Caco-2 (cell line): ENCODE measurements around the gene CREB1. TPM values are rescaled to one million over a fixed set of nuclear protein-coding genes. Genes with fewer than 3 reads are reported as not detected.

Source experiments
- BruUV-seq: library from RNA; stranded (reverse); fragments of 400-500 nt; replicated peaks from 2 replicates; lab custom pipeline; 2021; lab: Mats Ljungman, UMichigan
- CTCF ChIA-PET: fragments of 300-600 bp; sonication (Branson Sonifier 250); formaldehyde crosslinking; loops from one replicate; lab custom pipeline; 2022; ENCODE audit warnings: antibody characterized with exemption; lab: Charles Lee
- POLR2A ChIA-PET: fragments of 300-600 bp; sonication (Branson Sonifier 250); formaldehyde crosslinking; loops from one replicate; lab custom pipeline; 2022; ENCODE audit warnings: antibody characterized with exemption; lab: Charles Lee
- DNase-seq, 2 experiments: peaks; one replicate each; pipeline versions ENCODE4 v3.0.0 to v3.0.0-alpha.2; 2020 to 2022
- H3K27me3 ChIP-seq: replicated peaks from 2 replicates; pipeline ENCODE4 v1.6.0; 2011; ENCODE audit warnings: low read length; ENCODE audit not compliant: control insufficient read depth, insufficient read depth
- H3K36me3 ChIP-seq: 2 replicates; pipeline ENCODE4 v1.5.1; 2011; ENCODE audit warnings: low read length; ENCODE audit not compliant: control insufficient read depth, insufficient read depth
- H3K4me1 ChIP-seq: fragments of 250-450 bp; sonication (Bioruptor Pico); 2 replicates; pipeline ENCODE4 v1.5.1; 2020; ENCODE audit warnings: mild to moderate bottlenecking
- H3K4me3 ChIP-seq: 2 replicates; pipeline ENCODE4 v1.5.1; 2011; ENCODE audit warnings: low read depth, mild to moderate bottlenecking, control low read depth, low read length
- H3K9me3 ChIP-seq: fragments of 250-450 bp; sonication (Bioruptor Pico); 2 replicates; pipeline ENCODE4 v1.5.1; 2020; ENCODE audit warnings: mild to moderate bottlenecking, moderate library complexity
- H3K27ac Mint-ChIP-seq: one replicate; pipeline ENCODE4 v1.8.0; 2022; ENCODE audit warnings: mixed read lengths; ENCODE audit not compliant: unreplicated experiment
- H3K27me3 Mint-ChIP-seq: one replicate; pipeline ENCODE4 v1.8.0; 2022; ENCODE audit warnings: mixed read lengths; ENCODE audit not compliant: insufficient read depth, unreplicated experiment
- H3K36me3 Mint-ChIP-seq: one replicate; pipeline ENCODE4 v1.8.0; 2022; ENCODE audit warnings: mild to moderate bottlenecking, mixed read lengths; ENCODE audit not compliant: insufficient read depth, unreplicated experiment
- H3K4me1 Mint-ChIP-seq: one replicate; pipeline ENCODE4 v1.8.0; 2022; ENCODE audit warnings: low read depth, mixed read lengths; ENCODE audit not compliant: unreplicated experiment
- H3K4me3 Mint-ChIP-seq: one replicate; pipeline ENCODE4 v1.8.0; 2022; ENCODE audit warnings: mild to moderate bottlenecking, moderate library complexity, mixed read lengths; ENCODE audit not compliant: unreplicated experiment
- H3K9me3 Mint-ChIP-seq: one replicate; pipeline ENCODE4 v1.8.0; 2022; ENCODE audit warnings: mixed read lengths; ENCODE audit not compliant: unreplicated experiment
- CTCF ChIP-seq, 2 experiments: fragments of 200-600 bp in 1 of 2; IDR thresholded peaks; 1 replicate in 1 of 2; 2 replicates in 1 of 2; pipeline versions ENCODE4 v1.5.1 to v1.8.0; 2011 to 2022; ENCODE audit warnings: antibody characterized with exemption in 1 of 2, control low read depth in 1 of 2, inconsistent platforms in 1 of 2, low read depth in 1 of 2, low read length in 1 of 2, mild to moderate bottlenecking in 1 of 2, moderate library complexity in 1 of 2; ENCODE audit not compliant: insufficient read depth in 1 of 2, severe bottlenecking in 1 of 2, unreplicated experiment in 1 of 2
- intact Hi-C: fragments of 100-400 bp; cut with micrococcal nuclease; formaldehyde crosslinking; loops from one replicate; pipeline ENCODE4 v1.10.0; 2022; ENCODE audit not compliant: unreplicated experiment
- total RNA-seq: library from RNA; stranded (reverse); gene quantifications from 2 replicates; pipeline ENCODE4 v1.2.3, GENCODE V29; 2022

Gene CREB1
- total RNA-seq, 1 experiment from 2014 or later: 59.0 TPM

DNA sequence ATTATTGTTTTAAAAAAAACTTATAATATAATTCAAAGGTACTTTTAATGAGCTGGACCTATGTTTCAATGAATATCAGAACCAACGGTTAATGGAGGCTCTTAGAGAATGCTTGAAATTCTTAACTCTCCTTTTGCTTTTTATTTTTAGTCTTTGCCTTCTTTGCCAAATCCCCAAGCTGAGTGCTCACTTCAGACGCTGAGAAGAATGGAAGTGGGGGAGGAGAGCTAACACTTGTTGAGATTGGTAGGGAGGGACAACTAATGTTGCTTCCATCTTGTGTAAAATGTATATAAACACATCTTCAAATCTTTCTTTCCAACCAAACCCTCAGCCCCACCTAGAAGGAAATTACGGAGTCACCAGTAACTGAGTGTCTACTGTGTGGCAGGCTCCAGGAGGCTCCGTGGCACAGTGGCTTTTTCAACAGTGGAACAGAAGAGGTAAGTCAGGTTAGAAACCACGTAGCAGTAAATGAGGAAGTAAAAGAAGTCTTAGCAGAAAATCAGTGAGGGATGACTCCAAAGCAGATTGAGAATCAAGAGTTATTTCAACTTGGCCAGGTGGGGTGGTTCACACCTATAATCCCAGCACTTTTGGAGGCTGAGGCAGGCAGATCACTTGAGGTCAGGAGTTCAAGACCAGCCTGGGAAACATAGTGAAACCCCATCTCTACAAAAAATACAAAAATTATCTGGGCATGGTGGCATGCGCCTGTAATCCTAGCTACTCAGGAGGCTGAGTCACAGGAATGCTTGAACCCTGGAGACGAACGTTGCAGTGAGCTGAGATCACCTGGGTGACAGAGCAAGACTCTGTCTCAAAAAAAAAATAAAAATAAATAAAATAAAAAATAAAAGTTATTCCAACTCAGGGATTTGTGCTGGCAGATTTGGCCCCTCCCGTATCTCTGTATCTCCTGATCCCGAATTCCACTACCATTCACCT lies 45.0 kb upstream of the CREB1 start:
- CTCF ChIA-PET: no interaction called here
- no peaks in the 10 kb centered on the region for H3K9me3 ChIP-seq
- Mint-ChIP-seq H3K4me1 (peaks cover 19% of the 10 kb centered on the region), H3K27me3 (no peaks in the 10 kb centered on the region), H3K4me3 (no peak overlapping the region), H3K9me3 (no peaks in the 10 kb centered on the region), H3K36me3 (no peaks in the 10 kb centered on the region), H3K27ac (no peak overlapping the region)
- POLR2A ChIA-PET: no interaction called here
- peaks cover 10% of the 10 kb centered on the region for H3K4me1 ChIP-seq
- no peaks in the 10 kb centered on the region for H3K27me3 ChIP-seq
- intact Hi-C loops: loop anchor here (1.0 kb wide), 1 partner anchor 10 kb away; no protein-coding TSS in a partner anchor
- DNase-seq: no peak
- H3K36me3 ChIP-seq: no peaks in the 10 kb centered on the region
- no peak overlapping the region for H3K4me3 ChIP-seq
- no TSS peak for BruUV-seq
- no peak for TF ChIP-seq CTCF (IDR thresholded peaks at IDR 0.05; ENCODE audit: insufficient read depth in 1 of 2, low read depth in 1 of 2, low read length in 1 of 2, severe bottlenecking in 1 of 2, unreplicated experiment in 1 of 2)

- H3K27ac Mint-ChIP-seq: no peak overlapping the region
- Histone ChIP-seq H3K4me3 (no peak overlapping the region), H3K4me1 (no peaks in the 10 kb centered on the region), H3K27me3 (no peaks in the 10 kb centered on the region), H3K36me3 (no peaks in the 10 kb centered on the region), H3K9me3 (no peaks in the 10 kb centered on the region)
- no peaks in the 10 kb centered on the region for H3K9me3 Mint-ChIP-seq
- no peaks in the 10 kb centered on the region for H3K27me3 Mint-ChIP-seq
- H3K4me3 Mint-ChIP-seq: no peak overlapping the region
- no peak for DNase-seq
- ChIA-PET POLR2A (interaction anchor here (1.3 kb wide), 1 partner anchor 42 kb away, joined by 3 read pairs; the partner anchor contains the start of gene CREB1), CTCF (no interaction called here)
- intact Hi-C loops: no loop called here
- H3K36me3 Mint-ChIP-seq: no peaks in the 10 kb centered on the region
- TF ChIP-seq CTCF (IDR thresholded peaks at IDR 0.05; ENCODE audit: insufficient read depth in 1 of 2, low read depth in 1 of 2, low read length in 1 of 2, severe bottlenecking in 1 of 2, unreplicated experiment in 1 of 2): no peak
- H3K4me1 Mint-ChIP-seq: peaks cover 11% of the 10 kb centered on the region
- no TSS peak for BruUV-seq
Measured at GRCh38 chr2:207487650-207488311, 42.0 kb upstream of the CREB1 start.

GRCh38 chr2:207489251-207489650 lies 40.5 kb upstream of the CREB1 start:
- no peak overlapping the region for H3K27ac Mint-ChIP-seq
- no peaks in the 10 kb centered on the region for H3K36me3 ChIP-seq
- no peak overlapping the region for H3K4me3 ChIP-seq
- TF ChIP-seq CTCF (IDR thresholded peaks at IDR 0.05; ENCODE audit: insufficient read depth in 1 of 2, low read depth in 1 of 2, low read length in 1 of 2, severe bottlenecking in 1 of 2, unreplicated experiment in 1 of 2): no peak
- BruUV-seq: no TSS peak
- intact Hi-C loops: no loop called here
- no peaks in the 10 kb centered on the region for H3K27me3 Mint-ChIP-seq
- no peak overlapping the region for H3K4me3 Mint-ChIP-seq
- no peak for DNase-seq
- no peaks in the 10 kb centered on the region for H3K4me1 Mint-ChIP-seq
- no peaks in the 10 kb centered on the region for H3K36me3 Mint-ChIP-seq
- no peaks in the 10 kb centered on the region for H3K27me3 ChIP-seq
- no peaks in the 10 kb centered on the region for H3K9me3 ChIP-seq
- CTCF ChIA-PET: no interaction called here
- POLR2A ChIA-PET: no interaction called here
- no peaks in the 10 kb centered on the region for H3K4me1 ChIP-seq
- H3K9me3 Mint-ChIP-seq: no peaks in the 10 kb centered on the region
